Epithelial cell of proximal tubule (primary cell): ENCODE results near the gene MAG. TPM values are rescaled to one million over a fixed set of nuclear protein-coding genes. Genes with fewer than 3 reads are reported as not detected.

Experiments used
- DNase-seq: peaks from one replicate; pipeline ENCODE4 v3.0.0-alpha.2; 2011; ENCODE audit warnings: low read depth
- H3K4me3 ChIP-seq: 2 replicates; pipeline ENCODE4 v1.5.1; 2011; ENCODE audit warnings: low read depth, mild to moderate bottlenecking, low read length
- total RNA-seq: library from RNA; depleted of rRNA; stranded (reverse); fragments of >200 nt; gene quantifications from 2 replicates; pipeline ENCODE4 v1.2.3, GENCODE V29; 2015
- TF ChIP-seq, protein P1 (sequence below): conservative IDR thresholded peaks from 2 replicates; pipeline ENCODE4 v1.5.1; 2012; ENCODE audit warnings: low read depth, mild to moderate bottlenecking, low read length

Gene MAG
- total RNA-seq, 1 donor from 2014 or later, result not detected

DNA sequence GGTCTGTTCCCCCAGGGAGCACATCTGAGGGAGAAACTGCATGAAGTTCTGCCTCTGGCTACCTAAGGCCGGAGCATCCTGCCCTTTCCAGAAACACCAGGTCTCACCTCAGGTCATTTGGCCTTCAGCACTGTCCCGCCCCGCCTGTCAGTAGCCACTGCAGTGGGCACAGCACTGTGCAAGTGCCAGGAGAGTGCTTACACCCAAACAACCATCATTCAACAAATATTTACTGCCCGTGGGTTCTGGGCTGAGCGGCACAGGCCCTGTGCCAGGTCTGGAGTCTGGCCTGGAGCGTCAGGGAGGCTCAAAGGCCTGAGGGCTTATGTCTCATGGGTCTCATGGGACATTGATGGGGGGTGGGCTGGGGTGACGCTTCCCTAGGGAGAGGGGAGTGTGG is 20.4 kb upstream of the MAG start:
- no peak for DNase-seq
- TF ChIP-seq, protein P1, sequence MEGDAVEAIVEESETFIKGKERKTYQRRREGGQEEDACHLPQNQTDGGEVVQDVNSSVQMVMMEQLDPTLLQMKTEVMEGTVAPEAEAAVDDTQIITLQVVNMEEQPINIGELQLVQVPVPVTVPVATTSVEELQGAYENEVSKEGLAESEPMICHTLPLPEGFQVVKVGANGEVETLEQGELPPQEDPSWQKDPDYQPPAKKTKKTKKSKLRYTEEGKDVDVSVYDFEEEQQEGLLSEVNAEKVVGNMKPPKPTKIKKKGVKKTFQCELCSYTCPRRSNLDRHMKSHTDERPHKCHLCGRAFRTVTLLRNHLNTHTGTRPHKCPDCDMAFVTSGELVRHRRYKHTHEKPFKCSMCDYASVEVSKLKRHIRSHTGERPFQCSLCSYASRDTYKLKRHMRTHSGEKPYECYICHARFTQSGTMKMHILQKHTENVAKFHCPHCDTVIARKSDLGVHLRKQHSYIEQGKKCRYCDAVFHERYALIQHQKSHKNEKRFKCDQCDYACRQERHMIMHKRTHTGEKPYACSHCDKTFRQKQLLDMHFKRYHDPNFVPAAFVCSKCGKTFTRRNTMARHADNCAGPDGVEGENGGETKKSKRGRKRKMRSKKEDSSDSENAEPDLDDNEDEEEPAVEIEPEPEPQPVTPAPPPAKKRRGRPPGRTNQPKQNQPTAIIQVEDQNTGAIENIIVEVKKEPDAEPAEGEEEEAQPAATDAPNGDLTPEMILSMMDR, result no peak

DNA sequence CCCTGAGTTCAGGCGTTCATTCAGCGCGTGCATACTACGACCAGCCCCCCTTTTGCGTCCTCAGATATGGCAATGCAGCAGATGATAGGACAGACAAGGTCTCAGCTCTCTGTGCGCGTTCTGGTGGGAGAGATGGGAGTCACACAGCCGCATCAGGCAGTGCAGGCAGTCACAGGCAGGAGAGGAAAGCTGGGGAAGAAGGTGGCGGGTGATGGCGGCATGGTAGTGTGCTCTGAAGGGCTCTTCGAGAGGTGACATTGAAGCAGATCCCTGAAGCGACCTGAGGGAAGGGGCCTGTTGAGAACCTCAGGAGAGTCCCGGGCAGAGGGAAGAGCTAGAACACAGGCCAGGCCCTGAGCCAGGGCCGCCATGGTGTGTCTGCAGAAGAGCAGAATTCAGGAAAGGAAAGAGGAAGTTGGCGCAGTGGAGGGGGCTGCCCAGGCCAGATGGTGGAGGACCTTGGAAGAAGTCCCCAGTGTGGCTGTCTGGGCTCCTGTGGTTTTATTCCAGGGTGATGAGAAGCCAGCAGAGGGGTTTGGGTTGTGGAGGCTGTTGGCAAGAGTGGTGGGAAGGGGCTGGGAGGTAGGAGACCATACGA is 19.7 kb upstream of the MAG start:
- TF ChIP-seq, protein P1, result no peak
- no peak for DNase-seq

More for the DNA sequence above, 20.4 kb upstream of the MAG start:
- no peak overlapping the region for H3K4me3 ChIP-seq

DNA sequence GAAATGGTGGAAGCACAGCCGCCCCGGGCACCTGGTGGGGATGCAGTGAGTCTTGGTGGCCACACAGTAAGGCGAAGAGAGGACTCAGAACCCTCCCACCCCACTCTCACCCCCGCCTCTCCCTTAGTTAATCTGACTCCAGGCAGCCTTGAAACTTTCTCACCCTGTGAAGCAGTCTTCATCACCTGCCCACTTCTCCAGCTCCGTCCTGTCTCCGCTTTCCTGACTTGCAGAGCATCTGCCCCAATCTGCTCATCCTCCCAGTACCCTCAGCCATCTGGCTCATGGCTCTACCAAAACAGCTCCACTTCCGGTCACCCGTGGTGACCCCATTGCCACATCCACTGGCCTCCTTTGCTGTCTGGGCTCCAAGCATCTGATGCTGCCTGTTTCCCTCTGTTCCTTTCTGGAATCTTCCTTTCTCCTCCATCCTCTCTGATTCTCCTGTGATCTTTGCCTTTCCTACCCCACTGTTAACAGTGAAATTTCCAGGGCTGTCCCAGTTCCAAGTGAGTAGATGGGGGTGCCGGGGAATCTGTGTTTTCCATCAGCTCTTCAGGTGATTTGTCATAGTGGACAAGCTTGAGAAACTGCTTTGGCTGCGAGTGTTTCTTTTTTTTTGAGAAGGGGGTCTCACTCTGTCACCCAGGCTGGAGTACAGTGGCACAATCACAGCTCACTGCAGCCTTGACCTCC is 18.9 kb upstream of the MAG start:
- no peak overlapping the region for H3K4me3 ChIP-seq
- DNase-seq, result no peak
- TF ChIP-seq, protein P1, result no peak

More for the DNA sequence above, 19.7 kb upstream of the MAG start:
- no peak overlapping the region for H3K4me3 ChIP-seq

DNA sequence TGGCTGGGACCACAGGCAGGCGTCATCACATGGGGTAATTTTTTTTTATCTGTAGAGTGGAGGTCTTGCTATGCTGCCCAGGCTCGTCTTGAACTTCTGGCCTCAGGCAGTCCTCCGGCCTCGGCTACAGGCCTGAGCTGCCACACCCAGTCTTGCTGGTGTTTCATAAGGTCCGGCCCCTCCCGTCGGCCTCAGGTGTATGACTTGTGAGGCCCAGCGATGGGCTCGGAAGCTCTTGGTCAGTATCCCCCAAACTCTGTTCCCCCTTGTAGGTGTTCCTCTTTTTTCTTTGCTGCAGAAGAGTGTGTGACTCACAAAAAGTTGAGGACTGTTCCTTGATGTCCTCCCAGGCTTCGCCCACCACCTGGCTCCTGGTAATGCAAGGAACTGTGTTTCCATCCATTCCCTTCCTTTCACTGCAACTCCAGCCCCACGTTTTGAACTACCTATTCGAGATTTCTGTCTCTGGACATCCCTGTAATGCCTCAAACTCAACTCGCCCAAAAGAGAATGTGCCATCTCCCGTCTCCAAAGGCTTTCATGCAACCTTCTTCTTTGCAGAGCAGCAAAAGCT is 18.2 kb upstream of the MAG start:
- no peak for DNase-seq
- H3K4me3 ChIP-seq, result no peak overlapping the region
- TF ChIP-seq, protein P1, result no peak

DNA sequence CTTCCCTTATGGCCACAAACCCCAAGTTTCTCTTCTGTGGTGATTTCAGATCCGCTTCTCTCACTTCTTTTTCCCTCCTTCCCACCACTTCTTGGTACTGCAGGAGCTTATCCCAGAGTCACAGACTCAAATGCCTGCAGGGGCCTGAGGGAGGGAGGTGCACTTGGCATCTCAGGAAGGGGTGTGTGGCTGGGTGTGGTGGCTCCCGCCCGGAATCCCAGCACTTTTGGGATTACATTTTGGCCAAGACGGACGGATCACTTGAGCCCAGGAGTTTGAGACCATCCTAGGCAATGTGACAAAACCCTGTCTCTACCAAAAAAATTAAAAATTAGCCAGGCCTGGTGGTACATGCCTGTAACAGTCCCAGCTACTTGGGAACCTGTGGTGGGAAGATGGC is 17.6 kb upstream of the MAG start:
- DNase-seq, result no peak
- no peak overlapping the region for H3K4me3 ChIP-seq
- TF ChIP-seq, protein P1, result no peak

DNA sequence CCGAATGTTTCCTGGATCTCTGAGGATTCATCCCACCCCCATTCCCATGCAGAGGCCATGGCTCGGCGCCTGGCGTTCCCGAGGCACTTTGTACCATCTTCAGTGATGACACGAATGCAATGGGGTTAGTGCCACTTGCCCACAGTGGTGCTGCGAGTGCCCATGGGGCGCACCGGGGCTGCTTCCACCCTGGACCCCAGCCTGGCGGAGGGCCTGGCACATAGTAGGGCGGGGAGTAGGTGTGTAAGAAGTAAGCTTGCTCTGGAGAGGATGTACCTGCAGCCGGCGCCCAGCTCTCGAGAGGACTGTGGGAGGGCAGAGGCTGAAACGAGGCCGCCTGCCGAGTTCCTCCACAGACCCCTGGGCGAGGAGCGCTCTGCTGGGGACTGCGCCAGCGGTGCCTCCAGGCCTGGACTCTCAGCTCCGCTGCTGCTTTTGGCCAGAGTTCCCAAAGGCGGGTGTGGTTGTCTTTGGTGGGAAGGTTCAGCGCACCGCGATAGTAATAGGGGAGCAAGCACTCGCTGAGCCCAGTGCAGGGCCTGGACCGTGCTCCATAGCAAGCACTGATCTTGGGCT is 15.2 kb upstream of the MAG start:
- TF ChIP-seq, protein P1, result no peak
- no peak overlapping the region for H3K4me3 ChIP-seq
- DNase-seq, result no peak
